MCF 10A (cell line): ENCODE data around the gene SMIM38. TPM values are rescaled to one million over a fixed set of nuclear protein-coding genes. Genes with fewer than 3 reads are reported as not detected.

ENCODE experiments used
- BruUV-seq: library from RNA; stranded (reverse); fragments of 400-500 nt; replicated peaks from 2 replicates; lab custom pipeline; 2021; lab: Mats Ljungman, UMichigan
- CTCF ChIA-PET: fragments of 300-600 bp; sonication (Branson Sonifier 250); formaldehyde crosslinking; extraction: SDS; loops from one replicate; lab custom pipeline; 2021; ENCODE audit warnings: antibody characterized with exemption, inconsistent platforms; lab: Yijun Ruan, JAX
- POLR2A ChIA-PET: fragments of 300-600, 350-650 bp; sonication (Branson Sonifier 250); formaldehyde crosslinking; extraction: SDS; loops from one replicate; lab custom pipeline; 2020; ENCODE audit warnings: antibody characterized with exemption, inconsistent platforms; lab: Yijun Ruan, JAX
- DNase-seq: peaks from one replicate; pipeline ENCODE4 v3.0.0-alpha.2; 2018; ENCODE audit not compliant: unreplicated experiment
- H3K27ac Mint-ChIP-seq: one replicate; pipeline ENCODE4 v1.8.0; 2022; ENCODE audit warnings: mild to moderate bottlenecking, low read depth, mixed read lengths; ENCODE audit not compliant: unreplicated experiment
- H3K27me3 Mint-ChIP-seq: one replicate; pipeline ENCODE4 v1.8.0; 2022; ENCODE audit warnings: mixed read lengths; ENCODE audit not compliant: insufficient read depth, unreplicated experiment
- H3K36me3 Mint-ChIP-seq: one replicate; pipeline ENCODE4 v1.8.0; 2022; ENCODE audit warnings: mild to moderate bottlenecking, moderate library complexity, mixed read lengths; ENCODE audit not compliant: insufficient read depth, unreplicated experiment
- H3K4me1 Mint-ChIP-seq: one replicate; pipeline ENCODE4 v1.8.0; 2022; ENCODE audit warnings: mixed read lengths; ENCODE audit not compliant: insufficient read depth, unreplicated experiment
- H3K4me3 Mint-ChIP-seq: one replicate; pipeline ENCODE4 v1.8.0; 2022; ENCODE audit warnings: mild to moderate bottlenecking, moderate library complexity, mixed read lengths; ENCODE audit not compliant: unreplicated experiment
- H3K9me3 Mint-ChIP-seq: one replicate; pipeline ENCODE4 v1.8.0; 2022; ENCODE audit warnings: mixed read lengths; ENCODE audit not compliant: unreplicated experiment
- intact Hi-C: fragments of 100-400 bp; cut with micrococcal nuclease; formaldehyde crosslinking; loops from 2 replicates; pipeline ENCODE4 v1.14.1; 2022
- total RNA-seq: library from RNA; stranded (reverse); gene quantifications from 2 replicates; pipeline ENCODE4 v1.2.3, GENCODE V29; 2022
- TF ChIP-seq, protein P1 (sequence below): fragments of 200-600 bp; IDR thresholded peaks from one replicate; pipeline ENCODE4 v1.8.0; 2022; ENCODE audit warnings: antibody characterized with exemption, mild to moderate bottlenecking; ENCODE audit not compliant: unreplicated experiment

SMIM38 gene
- total RNA-seq, 1 experiment from 2014 or later: not detected

DNA sequence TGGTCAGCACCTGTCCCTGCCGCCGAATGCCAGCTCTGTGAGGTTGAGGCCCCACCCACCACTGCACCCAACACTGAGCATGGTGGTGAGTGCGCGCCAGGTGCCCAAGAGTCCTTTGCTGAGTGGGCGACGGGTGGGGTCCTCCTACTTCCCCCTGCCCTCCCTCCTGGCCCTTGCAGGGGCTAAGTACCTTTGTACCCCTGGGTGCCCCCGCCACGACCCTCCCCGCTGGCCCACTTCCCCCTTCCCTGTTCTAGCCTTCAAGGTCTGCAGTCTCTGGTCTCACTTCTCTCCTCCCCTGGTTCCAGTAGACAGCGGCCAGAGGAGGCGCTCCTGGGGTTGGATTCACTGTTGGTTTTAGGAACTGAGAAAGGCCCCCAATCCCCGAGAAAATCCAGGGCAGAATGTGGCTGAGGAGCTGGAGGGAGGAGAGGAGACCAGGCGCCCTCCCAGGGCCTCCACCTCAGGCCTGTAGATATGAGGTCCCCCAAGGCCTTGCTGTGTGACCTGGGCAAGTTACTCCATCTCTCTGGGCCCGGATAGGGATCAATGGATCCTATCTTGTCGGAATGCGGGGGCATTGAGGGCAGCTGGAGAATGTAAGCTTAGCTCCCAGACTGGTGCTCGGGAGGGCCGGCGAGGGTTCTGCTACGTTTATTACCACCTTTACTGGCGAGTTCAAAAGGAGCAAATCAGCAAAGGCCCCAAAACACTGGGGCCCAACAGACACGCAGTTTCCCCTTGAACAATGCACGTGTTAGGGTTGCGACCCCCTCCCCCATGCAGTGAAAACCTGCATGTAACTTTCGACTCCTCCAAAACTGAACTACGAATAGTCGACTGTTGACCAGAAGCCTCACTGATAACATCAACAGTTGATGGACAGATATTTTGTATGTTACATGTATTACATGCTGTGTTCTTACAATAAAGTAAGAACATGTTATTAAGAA lies 31.9 kb upstream of the SMIM38 start:
- Mint-ChIP-seq H3K4me3 (peak overlapping the region; percentile 12), H3K36me3 (no peaks in the 10 kb centered on the region), H3K27ac (peak overlapping the region; percentile 71), H3K27me3 (no peaks in the 10 kb centered on the region), H3K9me3 (peaks cover 2% of the 10 kb centered on the region), H3K4me1 (peaks cover 31% of the 10 kb centered on the region)
- ChIA-PET POLR2A (interaction anchor here (0.5 to 3.9 kb wide), 7 partner anchors 8 to 518 kb away, joined by 4 to 27 read pairs (median 7); partner anchors contain the start of gene CCND1), CTCF (interaction anchor here (0.5 to 2.0 kb wide), 4 partner anchors 8 to 547 kb away, joined by 3 to 7 read pairs (median 6); no protein-coding TSS in a partner anchor)
- DNase-seq: no peak
- no TSS peak for BruUV-seq
- intact Hi-C loops: loop anchor here (5.0 kb wide), 1 partner anchor 173 kb away; no protein-coding TSS in a partner anchor
- TF ChIP-seq, protein P1, sequence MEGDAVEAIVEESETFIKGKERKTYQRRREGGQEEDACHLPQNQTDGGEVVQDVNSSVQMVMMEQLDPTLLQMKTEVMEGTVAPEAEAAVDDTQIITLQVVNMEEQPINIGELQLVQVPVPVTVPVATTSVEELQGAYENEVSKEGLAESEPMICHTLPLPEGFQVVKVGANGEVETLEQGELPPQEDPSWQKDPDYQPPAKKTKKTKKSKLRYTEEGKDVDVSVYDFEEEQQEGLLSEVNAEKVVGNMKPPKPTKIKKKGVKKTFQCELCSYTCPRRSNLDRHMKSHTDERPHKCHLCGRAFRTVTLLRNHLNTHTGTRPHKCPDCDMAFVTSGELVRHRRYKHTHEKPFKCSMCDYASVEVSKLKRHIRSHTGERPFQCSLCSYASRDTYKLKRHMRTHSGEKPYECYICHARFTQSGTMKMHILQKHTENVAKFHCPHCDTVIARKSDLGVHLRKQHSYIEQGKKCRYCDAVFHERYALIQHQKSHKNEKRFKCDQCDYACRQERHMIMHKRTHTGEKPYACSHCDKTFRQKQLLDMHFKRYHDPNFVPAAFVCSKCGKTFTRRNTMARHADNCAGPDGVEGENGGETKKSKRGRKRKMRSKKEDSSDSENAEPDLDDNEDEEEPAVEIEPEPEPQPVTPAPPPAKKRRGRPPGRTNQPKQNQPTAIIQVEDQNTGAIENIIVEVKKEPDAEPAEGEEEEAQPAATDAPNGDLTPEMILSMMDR: no peak

GRCh38 chr11:69125861-69126260 lies 29.9 kb upstream of the SMIM38 start:
- intact Hi-C loops: no loop called here
- H3K27ac Mint-ChIP-seq: no peak overlapping the region
- TF ChIP-seq, protein P1: no peak
- no TSS peak for BruUV-seq
- no peak overlapping the region for H3K4me3 Mint-ChIP-seq
- ChIA-PET POLR2A (no interaction called here), CTCF (interaction anchor here (0.8 kb wide), 1 partner anchor 518 kb away, joined by 3 read pairs; no protein-coding TSS in a partner anchor)
- no peak for DNase-seq
- no peaks in the 10 kb centered on the region for H3K27me3 Mint-ChIP-seq
- H3K4me1 Mint-ChIP-seq: peaks cover 30% of the 10 kb centered on the region
- no peaks in the 10 kb centered on the region for H3K36me3 Mint-ChIP-seq
- peaks cover 6% of the 10 kb centered on the region for H3K9me3 Mint-ChIP-seq

DNA sequence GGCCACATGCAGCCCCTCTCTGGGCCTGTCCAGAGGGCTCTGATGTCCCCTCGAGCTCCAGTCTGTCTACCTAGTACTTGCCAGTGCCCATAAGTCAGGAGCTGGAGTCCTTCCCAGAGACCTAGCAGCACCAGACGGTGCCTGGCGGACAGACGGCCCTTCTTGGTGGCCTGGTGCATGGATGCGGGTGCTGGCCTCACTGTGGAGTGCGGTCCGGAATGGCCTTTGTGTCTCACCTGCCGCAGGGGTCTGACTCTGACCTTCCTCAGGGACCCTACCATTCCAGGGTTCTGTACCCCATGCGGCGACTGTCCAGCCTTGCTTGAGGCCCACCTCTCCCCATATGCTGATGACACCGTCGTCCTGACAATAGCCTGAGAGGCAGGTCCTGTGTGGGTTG lies 29.4 kb upstream of the SMIM38 start:
- TF ChIP-seq, protein P1: no peak
- BruUV-seq: no TSS peak
- no peak overlapping the region for H3K27ac Mint-ChIP-seq
- no peaks in the 10 kb centered on the region for H3K27me3 Mint-ChIP-seq
- intact Hi-C loops: no loop called here
- CTCF ChIA-PET: interaction anchor here (0.8 kb wide), 1 partner anchor 518 kb away, joined by 3 read pairs; no protein-coding TSS in a partner anchor
- H3K9me3 Mint-ChIP-seq: peaks cover 6% of the 10 kb centered on the region
- H3K36me3 Mint-ChIP-seq: no peaks in the 10 kb centered on the region
- no peak overlapping the region for H3K4me3 Mint-ChIP-seq
- no peak for DNase-seq
- peaks cover 26% of the 10 kb centered on the region for H3K4me1 Mint-ChIP-seq
- POLR2A ChIA-PET: no interaction called here
